Measurements from ENCODE around the gene CDX2. TPM values are rescaled to one million over a fixed set of nuclear protein-coding genes. Genes with fewer than 3 reads are reported as not detected.

CDX2 gene
- total RNA-seq, 1 donor from 2014 or later, result not detected

GRCh38 chr13:27959976-27960361 lies 9.1 kb downstream of the CDX2 start:
- Mint-ChIP-seq H3K27me3 (peaks cover 53% of the 10 kb centered on the region), H3K4me3 (peak overlapping the region; percentile 17), H3K9me3 (no peaks in the 10 kb centered on the region), H3K36me3 (ENCODE audit: low read depth) (no peaks in the 10 kb centered on the region), H3K27ac (no peak overlapping the region), H3K4me1 (peaks cover 14% of the 10 kb centered on the region)
- intact Hi-C loops (cut with micrococcal nuclease), result no loop called here
- DNase-seq (no peak), ATAC-seq (ENCODE audit: low read depth) (no peak)
- CTCF ChIA-PET, result interaction anchor here (1.4 kb wide), 1 partner anchor 133 kb away, joined by 7 read pairs; no protein-coding TSS in a partner anchor
- POLR2A ChIA-PET, result no interaction called here
- TF ChIP-seq CTCF (IDR thresholded peaks at IDR 0.05), result no peak

- Mint-ChIP-seq H3K4me1 (peaks cover 28% of the 10 kb centered on the region), H3K9me3 (no peaks in the 10 kb centered on the region), H3K27ac (no peak overlapping the region), H3K27me3 (peaks cover 52% of the 10 kb centered on the region), H3K4me3 (no peak overlapping the region), H3K36me3 (ENCODE audit: low read depth) (no peaks in the 10 kb centered on the region)
- POLR2A ChIA-PET, result no interaction called here
- CTCF ChIA-PET, result interaction anchor here (2.0 to 5.6 kb wide), 2 partner anchors 129 to 595 kb away, joined by 4 to 72 read pairs; no protein-coding TSS in a partner anchor
- ATAC-seq (ENCODE audit: low read depth), result no peak
- TF ChIP-seq CTCF (IDR thresholded peaks at IDR 0.05), result no peak
- intact Hi-C loops (cut with micrococcal nuclease), result no loop called here
- no peak for DNase-seq
These were observed 12.4 kb downstream of the CDX2 start for GRCh38 chr13:27956576-27957300.

GRCh38 chr13:27955014-27955591 lies 14.0 kb downstream of the CDX2 start:
- Mint-ChIP-seq H3K9me3 (no peaks in the 10 kb centered on the region), H3K4me1 (peaks cover 17% of the 10 kb centered on the region), H3K27ac (no peak overlapping the region), H3K4me3 (no peak overlapping the region), H3K27me3 (peaks cover 58% of the 10 kb centered on the region), H3K36me3 (ENCODE audit: low read depth) (no peaks in the 10 kb centered on the region)
- POLR2A ChIA-PET, result interaction anchor here (0.6 kb wide), 1 partner anchor 531 kb away, joined by 3 read pairs; no protein-coding TSS in a partner anchor
- no peak for DNase-seq
- no peak for ATAC-seq (ENCODE audit: low read depth)
- CTCF ChIA-PET, result interaction anchor here (0.8 to 5.6 kb wide), 7 partner anchors 9 to 127 kb away, joined by 3 to 72 read pairs (median 7); partner anchors contain the start of genes CDX2 and PDX1
- intact Hi-C loops (cut with micrococcal nuclease), result loop anchor here (2.0 kb wide), 2 partner anchors 14 to 22 kb away; partner anchors contain the start of gene CDX2
- TF ChIP-seq CTCF (IDR thresholded peaks at IDR 0.05), result no peak

GRCh38 chr13:27954406-27954851 lies 14.7 kb downstream of the CDX2 start:
- Mint-ChIP-seq H3K27ac (no peak overlapping the region), H3K27me3 (peaks cover 58% of the 10 kb centered on the region), H3K9me3 (peaks cover 2% of the 10 kb centered on the region), H3K4me1 (peaks cover 15% of the 10 kb centered on the region), H3K4me3 (peak overlapping the region; percentile 77), H3K36me3 (ENCODE audit: low read depth) (no peaks in the 10 kb centered on the region)
- TF ChIP-seq CTCF (IDR thresholded peaks at IDR 0.05), result no peak
- DNase-seq (peak; percentile 31), ATAC-seq (ENCODE audit: low read depth) (no peak)
- CTCF ChIA-PET, result interaction anchor here (0.8 to 5.6 kb wide), 13 partner anchors 9 to 592 kb away, joined by 3 to 72 read pairs (median 6); partner anchors contain the start of genes CDX2 and PDX1
- POLR2A ChIA-PET, result no interaction called here
- intact Hi-C loops (cut with micrococcal nuclease), result loop anchor here (1.0 to 2.0 kb wide), 5 partner anchors 14 to 580 kb away; partner anchors contain the start of gene CDX2

All from activated B cell treated with CpG ODN at 0.5 μM for 24 hours (primary cell).